Eye (tissue), 1 donor: ENCODE data around the gene COMMD3.

Experiments used
- DNase-seq: peaks from one replicate; pipeline ENCODE4 v3.0.0-alpha.2; 2015

Gene COMMD3

GRCh38 chr10:22320591-22321155, 4.5 kb downstream of the COMMD3 start, which contains the start of gene BMI1:
BMI1 (plus strand) TSS chr10:22321099; CDS start chr10:22326450, 5,351 bp downstream.
- DNase-seq, result no peak

GRCh38 chr10:22321156-22321923, 5.2 kb downstream of the COMMD3 start:
- DNase-seq, result peak; percentile 92

- DNase-seq, result peak; percentile 78
These were observed 5.9 kb downstream of the COMMD3 start for GRCh38 chr10:22321924-22322640.

GRCh38 chr10:22322641-22323160, 6.5 kb downstream of the COMMD3 start:
- no peak for DNase-seq

GRCh38 chr10:22323538-22324305, 7.5 kb downstream of the COMMD3 start:
- DNase-seq, result peak; percentile 26

GRCh38 chr10:22324413-22324812, 8.2 kb downstream of the COMMD3 start:
- DNase-seq, result peak; percentile 42

- DNase-seq, result no peak
These were observed 8.7 kb downstream of the COMMD3 start for GRCh38 chr10:22324893-22325271.

- DNase-seq, result peak; percentile 87
These were observed 9.3 kb downstream of the COMMD3 start for GRCh38 chr10:22325272-22326144.

GRCh38 chr10:22326145-22326702, 10.0 kb downstream of the COMMD3 start:
- DNase-seq, result no peak

- no peak for DNase-seq
These were observed 13.0 kb downstream of the COMMD3 start for GRCh38 chr10:22329150-22329549.

- DNase-seq, result peak; percentile 28
These were observed 16.0 kb downstream of the COMMD3 start for GRCh38 chr10:22332116-22332692.

- peak; percentile 66 for DNase-seq
These were observed 17.2 kb downstream of the COMMD3 start for GRCh38 chr10:22333167-22333974.

GRCh38 chr10:22333975-22334282, 17.7 kb downstream of the COMMD3 start:
- DNase-seq, result no peak

- peak; percentile 88 for DNase-seq
These were observed 18.4 kb downstream of the COMMD3 start for GRCh38 chr10:22334414-22335172.

- peak; percentile 86 for DNase-seq
These were observed 19.2 kb downstream of the COMMD3 start for GRCh38 chr10:22335173-22335933.

GRCh38 chr10:22338185-22338900, 22.2 kb downstream of the COMMD3 start:
- DNase-seq, result peak; percentile 60

GRCh38 chr10:22338931-22339330, 22.7 kb downstream of the COMMD3 start:
- no peak for DNase-seq

GRCh38 chr10:22339761-22340328, 23.7 kb downstream of the COMMD3 start:
- no peak for DNase-seq
